Colonic mucosa (tissue), 4 donors: ENCODE results near the gene HEG1. TPM values are rescaled to one million over a fixed set of nuclear protein-coding genes. Genes with fewer than 3 reads are reported as not detected.
A peak's percentile ranks its signal among the peaks of the same experiment; 100 is the strongest.

Experiments
- DNase-seq: peaks from one replicate; pipeline ENCODE4 v3.0.0-alpha.2; 2020
- H3K27ac ChIP-seq: fragments of 200-600 bp; one replicate; pipeline ENCODE4 v1.8.0; 2021
- H3K27me3 ChIP-seq: fragments of 200-600 bp; one replicate; pipeline ENCODE4 v1.8.0; 2021
- H3K36me3 ChIP-seq: fragments of 200-600 bp; one replicate; pipeline ENCODE4 v1.8.0; 2021
- H3K4me1 ChIP-seq: fragments of 200-600 bp; one replicate; pipeline ENCODE4 v1.8.0; 2021; ENCODE audit warnings: mild to moderate bottlenecking
- H3K4me3 ChIP-seq: fragments of 200-600 bp; one replicate; pipeline ENCODE4 v1.8.0; 2021
- H3K9ac ChIP-seq, 2 donors: one replicate each; pipeline ENCODE4 v1.7.0; 2013; ENCODE audit warnings: control low read depth in 2 of 2, low read depth in 2 of 2, low read length in 2 of 2
- H3K9me3 ChIP-seq: fragments of 200-600 bp; one replicate; pipeline ENCODE4 v1.8.0; 2021
- CTCF ChIP-seq: fragments of 200-600 bp; IDR thresholded peaks from one replicate; pipeline ENCODE4 v1.8.0; 2022; ENCODE audit warnings: antibody characterized with exemption, mild to moderate bottlenecking
- intact Hi-C: fragments of 100-400 bp; cut with DNase I; formaldehyde crosslinking; loops from one replicate; pipeline ENCODE4 v1.14.1; 2022
- total RNA-seq, 2 donors: library from RNA; stranded (reverse); fragmentation: NEBNext Ultra II Directional in 1 of 2; extraction: Animal tissue kit (Norgen Biotek cat#: 25700) in 1 of 2; gene quantifications; one replicate each; pipeline ENCODE4 v1.2.1, GENCODE V29; 2021
- donor health status: healthy.
- donor health status: DM: no; HTN: no; CAD: no.
- donor health status: DM: no; HTN: no; CAD: no.

HEG1 gene
- total RNA-seq, 2 donors from 2014 or later, result 5.1 to 10.7 TPM

GRCh38 chr3:125045194-125045593 lies 10.6 kb downstream of the HEG1 start:
- Histone ChIP-seq H3K4me3 (no peak overlapping the region), H3K4me1 (no peaks in the 10 kb centered on the region), H3K9ac (no peak overlapping the region), H3K9me3 (no peaks in the 10 kb centered on the region), H3K36me3 (no peaks in the 10 kb centered on the region), H3K27me3 (no peaks in the 10 kb centered on the region), H3K27ac (no peak overlapping the region)
- intact Hi-C loops, result no loop called here
- TF ChIP-seq CTCF, result no peak
- DNase-seq, result no peak

GRCh38 chr3:125043599-125044151 lies 12.1 kb downstream of the HEG1 start:
- peak overlapping the region; percentile 66 for H3K27ac ChIP-seq
- H3K4me1 ChIP-seq, result no peaks in the 10 kb centered on the region
- peak overlapping the region in 1 of 2 donors; percentile 15 for H3K9ac ChIP-seq
- intact Hi-C loops, result loop anchor here (5.0 kb wide), 1 partner anchor 41 kb away; no protein-coding TSS in a partner anchor
- H3K9me3 ChIP-seq, result no peaks in the 10 kb centered on the region
- H3K27me3 ChIP-seq, result no peaks in the 10 kb centered on the region
- no peak for TF ChIP-seq CTCF
- peak; percentile 77 for DNase-seq
- H3K36me3 ChIP-seq, result no peaks in the 10 kb centered on the region
- H3K4me3 ChIP-seq, result no peak overlapping the region

GRCh38 chr3:125042725-125043406 lies 12.9 kb downstream of the HEG1 start:
- Histone ChIP-seq H3K9me3 (no peaks in the 10 kb centered on the region), H3K9ac (peak overlapping the region in 1 of 2 donors; percentile 44), H3K27me3 (no peaks in the 10 kb centered on the region), H3K36me3 (no peaks in the 10 kb centered on the region), H3K4me3 (no peak overlapping the region), H3K27ac (peak overlapping the region; percentile 66), H3K4me1 (no peaks in the 10 kb centered on the region)
- no peak for DNase-seq
- intact Hi-C loops, result loop anchor here (5.0 kb wide), 1 partner anchor 41 kb away; no protein-coding TSS in a partner anchor
- TF ChIP-seq CTCF, result no peak

- H3K36me3 ChIP-seq, result no peaks in the 10 kb centered on the region
- no peak for TF ChIP-seq CTCF
- H3K9me3 ChIP-seq, result no peaks in the 10 kb centered on the region
- H3K4me3 ChIP-seq, result no peak overlapping the region
- H3K27me3 ChIP-seq, result no peaks in the 10 kb centered on the region
- intact Hi-C loops, result loop anchor here (5.0 kb wide), 1 partner anchor 37 kb away; no protein-coding TSS in a partner anchor
- no peak for DNase-seq
- H3K27ac ChIP-seq, result peak overlapping the region; percentile 1
- no peaks in the 10 kb centered on the region for H3K4me1 ChIP-seq
- H3K9ac ChIP-seq, result peak overlapping the region in 1 of 2 donors; percentile 30
Observed at GRCh38 chr3:125039131-125040100, 16.4 kb downstream of the HEG1 start.

- H3K9me3 ChIP-seq, result no peaks in the 10 kb centered on the region
- intact Hi-C loops, result no loop called here
- H3K9ac ChIP-seq, result no peak overlapping the region
- no peaks in the 10 kb centered on the region for H3K36me3 ChIP-seq
- H3K27me3 ChIP-seq, result no peaks in the 10 kb centered on the region
- no peaks in the 10 kb centered on the region for H3K4me1 ChIP-seq
- H3K27ac ChIP-seq, result no peak overlapping the region
- H3K4me3 ChIP-seq, result no peak overlapping the region
- no peak for TF ChIP-seq CTCF
- DNase-seq, result no peak
Observed at GRCh38 chr3:125037498-125038150, 18.2 kb downstream of the HEG1 start.
